Kidney tubule cell (primary cell): ENCODE data around the gene PSME3IP1.
A peak's percentile ranks its signal among the peaks of the same experiment; 100 is the strongest.
"Not testable (repeated sequence)": the region's sequence is repeated elsewhere in the genome, so short reads cannot be mapped to it uniquely, and the experiment has no call there.

Source experiments
- DNase-seq: peaks from one replicate; pipeline ENCODE4 v3.0.0-alpha.2; 2018; ENCODE audit warnings: low spot score

PSME3IP1 gene

GRCh38 chr16:57196753-57197152, 10.9 kb upstream of the PSME3IP1 start:
- DNase-seq, result no peak

DNA sequence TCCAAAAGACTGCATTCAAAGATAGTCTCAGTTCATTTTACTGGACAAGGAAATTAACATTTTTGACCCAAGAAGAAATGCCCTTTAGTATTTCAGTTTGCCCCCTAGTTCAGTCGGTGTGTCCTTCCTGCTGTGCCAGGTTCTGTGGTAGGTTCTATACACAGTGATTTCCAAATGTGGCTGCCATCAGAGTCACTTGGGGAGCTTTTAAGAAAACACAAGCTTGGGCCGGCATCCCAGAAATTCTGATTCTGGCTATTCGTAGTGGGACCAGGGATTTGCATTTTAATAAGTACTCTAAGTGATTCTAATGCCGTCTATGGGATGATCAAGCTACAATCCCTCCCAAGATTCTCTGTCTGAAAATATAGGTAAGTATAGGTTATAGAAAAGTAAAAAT, 10.4 kb upstream of the PSME3IP1 start:
- DNase-seq, result no peak

DNA sequence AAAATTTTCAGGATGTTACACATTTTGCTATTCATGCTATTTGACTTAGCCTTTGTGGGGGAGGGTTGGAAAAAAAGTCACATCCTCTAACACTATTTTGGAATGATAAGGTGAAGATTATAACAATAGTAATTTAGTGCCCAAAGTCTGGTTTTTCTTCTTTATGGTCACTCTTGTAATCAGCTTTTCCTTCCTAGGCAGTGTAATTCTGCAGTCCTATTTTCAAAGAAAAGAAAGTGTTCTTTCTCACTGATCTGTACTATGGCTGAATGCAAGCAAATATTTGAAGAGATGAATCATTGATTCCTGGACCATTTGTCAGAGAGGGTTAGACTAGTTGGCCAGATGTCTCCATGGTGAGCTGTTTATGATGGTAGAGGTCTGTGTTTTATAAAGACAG, 8.7 kb upstream of the PSME3IP1 start:
- DNase-seq, result peak; percentile 92

- DNase-seq, result peak; percentile 39
These were observed 7.1 kb upstream of the PSME3IP1 start for GRCh38 chr16:57192720-57193486.

DNA sequence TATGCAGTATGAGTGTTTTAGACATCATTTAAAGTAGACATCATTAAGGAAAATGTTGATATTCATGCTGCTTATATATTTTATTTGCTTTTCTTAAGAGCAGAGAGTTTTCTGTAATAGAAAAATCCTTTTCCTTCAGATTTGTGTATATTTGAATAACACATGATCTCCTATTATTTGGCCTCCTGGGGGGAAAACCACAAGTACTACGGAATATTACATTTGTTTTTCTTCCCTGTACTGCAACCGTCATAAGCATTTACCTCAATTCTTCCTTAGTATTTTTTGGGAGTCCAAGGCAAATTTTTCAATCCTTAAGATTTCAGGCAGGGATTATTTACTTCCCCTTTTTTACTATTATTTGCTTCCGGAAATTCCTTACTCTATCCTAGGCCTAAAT, 6.3 kb upstream of the PSME3IP1 start:
- DNase-seq, result no peak

DNA sequence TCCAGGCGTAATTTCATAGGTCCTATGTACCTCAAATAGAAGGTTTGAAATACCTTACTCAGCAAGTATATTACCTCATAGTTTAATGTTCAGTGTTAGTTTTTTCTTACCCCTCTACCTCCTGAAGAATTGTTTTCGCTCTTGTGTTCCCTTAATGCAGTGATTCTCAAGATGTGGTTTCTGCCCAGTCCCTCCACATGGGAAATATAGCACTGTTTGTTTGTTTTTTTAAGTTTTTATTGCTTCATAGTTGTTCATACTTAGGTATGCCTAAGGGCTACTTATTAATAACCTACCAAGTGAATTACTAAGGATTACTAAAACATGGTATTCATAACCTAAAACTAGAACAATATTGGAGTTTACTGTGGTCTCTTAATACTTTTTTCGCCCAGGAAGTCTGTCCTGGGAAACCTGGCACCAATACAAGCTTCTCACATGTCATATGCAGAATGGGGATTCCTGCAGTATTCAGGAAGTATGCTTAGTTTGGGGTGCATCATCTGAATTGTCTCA, 5.3 kb upstream of the PSME3IP1 start:
- peak; percentile 48 for DNase-seq

- no peak for DNase-seq
These were observed 4.3 kb upstream of the PSME3IP1 start for GRCh38 chr16:57190136-57190535.

DNA sequence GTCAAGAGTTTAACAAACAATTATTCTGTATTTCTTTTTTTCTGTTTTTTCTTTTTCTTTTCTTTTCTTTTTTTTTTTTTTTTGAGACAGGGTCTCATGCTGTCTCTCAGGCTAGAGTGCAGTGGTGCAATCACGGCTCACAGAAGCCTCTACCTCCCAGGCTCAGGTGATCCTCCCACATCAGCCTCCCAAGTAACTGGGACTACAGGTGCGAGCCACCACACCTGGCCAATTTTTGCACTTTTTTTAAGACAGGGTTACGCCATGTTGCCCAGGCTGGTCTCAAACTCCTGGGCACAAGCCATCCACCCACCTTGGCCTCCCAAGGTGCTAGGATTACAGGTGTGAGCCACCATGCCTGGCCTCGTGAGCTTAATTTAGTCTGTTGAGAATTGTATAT, 3.7 kb upstream of the PSME3IP1 start:
- not testable (repeated sequence) for DNase-seq

- no peak for DNase-seq
These were observed 2.8 kb upstream of the PSME3IP1 start for GRCh38 chr16:57188711-57189002.

DNA sequence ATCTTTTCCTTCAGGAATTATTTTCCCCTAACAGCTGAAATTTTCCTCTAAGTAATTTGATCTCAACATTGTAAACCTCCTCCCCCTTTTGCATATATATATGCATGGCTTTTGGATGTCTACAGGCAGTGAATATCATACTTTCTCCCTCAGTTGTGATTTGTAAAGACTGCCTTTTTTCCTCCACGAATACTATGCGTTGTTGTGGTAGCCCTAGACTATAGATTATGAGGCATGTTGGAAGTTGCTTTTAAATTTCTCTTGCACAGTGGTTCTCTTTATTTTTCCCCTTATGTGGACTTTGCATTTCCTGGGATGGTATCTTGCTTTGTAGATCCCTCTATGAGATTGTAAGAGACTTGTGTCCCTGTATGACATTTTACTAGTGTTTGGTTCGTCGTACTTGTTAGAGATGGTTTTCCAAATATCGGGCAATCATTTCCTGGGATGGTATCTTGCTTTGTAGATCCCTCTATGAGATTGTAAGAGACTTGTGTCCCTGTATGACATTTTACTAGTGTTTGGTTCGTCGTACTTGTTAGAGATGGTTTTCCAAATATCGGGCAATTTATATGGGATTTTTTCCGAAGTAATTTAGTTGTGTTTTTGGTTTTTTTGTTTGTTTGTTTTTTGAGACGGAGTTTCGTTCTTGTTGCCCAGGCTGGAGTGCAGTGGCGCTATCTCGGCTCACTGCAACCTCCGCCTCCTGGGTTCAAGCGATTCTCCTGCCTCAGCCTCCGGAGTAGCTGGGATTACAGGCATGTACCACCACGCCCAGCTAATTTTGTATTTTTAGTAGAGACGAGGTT, 2.3 kb upstream of the PSME3IP1 start:
- DNase-seq, result not testable (repeated sequence)

GRCh38 chr16:57186872-57187854, 1.3 kb upstream of the PSME3IP1 start:
- peak; percentile 54 for DNase-seq

GRCh38 chr16:57185446-57185944, 344 bp downstream of the PSME3IP1 start:
- peak; percentile 78 for DNase-seq

DNA sequence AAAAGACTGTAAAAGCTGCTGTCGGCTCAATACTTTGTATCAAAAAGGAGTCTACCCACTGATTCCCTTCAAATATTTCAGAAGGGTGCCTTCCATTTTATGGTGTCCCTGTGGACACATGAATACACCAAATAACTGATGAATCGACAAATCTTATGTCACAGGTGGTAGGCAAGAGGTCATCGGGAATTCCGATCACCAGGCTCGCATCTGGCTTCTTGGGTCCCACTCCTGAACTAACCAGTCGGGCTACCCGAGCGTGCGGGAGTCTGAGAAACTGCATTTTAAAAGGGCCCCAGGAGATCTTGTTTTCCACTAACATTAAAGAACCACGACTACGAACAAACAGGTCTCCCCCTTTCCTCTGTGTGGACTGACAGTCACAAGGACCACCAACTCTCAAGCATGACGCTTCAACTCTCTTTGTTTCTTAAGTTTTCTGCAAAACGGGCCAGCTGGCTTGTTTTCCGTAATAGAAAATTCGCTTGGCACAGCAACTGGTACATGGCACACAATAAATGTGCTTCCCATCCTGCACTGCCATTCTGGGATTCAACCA, 873 bp downstream of the PSME3IP1 start:
- DNase-seq, result no peak

- DNase-seq, result no peak
These were observed 1.7 kb downstream of the PSME3IP1 start for GRCh38 chr16:57184113-57184512.

DNA sequence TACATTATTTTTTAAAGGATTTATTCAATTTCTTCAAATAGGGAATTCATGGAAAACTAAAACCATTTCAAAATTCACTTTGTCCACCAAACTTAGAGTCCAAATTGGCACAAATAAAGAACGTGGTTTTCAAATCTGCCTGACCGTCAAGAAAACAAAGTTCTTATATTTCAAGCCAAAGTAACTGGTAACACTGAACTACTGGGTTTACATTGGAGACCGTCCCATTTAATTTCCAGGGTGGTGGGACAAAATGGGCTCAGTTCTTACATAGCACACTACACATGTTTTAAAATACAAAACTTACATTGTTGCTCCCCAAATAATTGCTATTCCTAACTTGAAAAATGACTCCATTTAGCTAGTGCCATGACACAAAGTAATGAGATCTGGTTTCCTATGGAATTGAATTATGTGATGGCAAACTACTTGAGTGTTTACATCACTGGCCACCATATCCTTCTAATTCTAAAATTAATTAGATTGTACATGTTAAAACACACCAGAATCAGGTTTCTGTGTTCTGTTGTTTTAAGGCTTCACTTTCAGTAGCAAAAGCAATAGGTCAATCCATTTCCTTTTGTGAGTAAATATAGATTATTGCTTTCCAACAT, 6.5 kb downstream of the PSME3IP1 start:
- DNase-seq, result no peak

- no peak for DNase-seq
These were observed 7.0 kb downstream of the PSME3IP1 start for GRCh38 chr16:57178793-57179212.

DNA sequence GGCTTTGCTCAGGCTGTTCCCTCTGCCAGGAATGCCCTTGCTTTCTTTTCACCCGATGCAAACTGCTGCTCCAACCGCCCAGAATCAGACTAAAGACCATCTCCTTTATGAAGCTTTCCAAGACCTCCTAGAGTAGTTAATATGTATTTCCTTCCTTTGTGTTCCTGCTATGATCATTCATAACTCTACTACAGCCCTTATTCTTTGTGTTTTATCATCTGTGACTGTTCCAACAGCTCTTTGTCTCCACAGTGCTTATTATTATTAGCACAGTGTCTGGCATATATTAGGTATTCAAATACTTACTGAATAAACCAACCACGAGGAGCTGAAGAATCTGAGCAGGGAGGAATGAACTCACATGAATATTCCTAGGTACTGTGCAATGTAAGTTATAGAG, 7.6 kb downstream of the PSME3IP1 start:
- peak; percentile 23 for DNase-seq

DNA sequence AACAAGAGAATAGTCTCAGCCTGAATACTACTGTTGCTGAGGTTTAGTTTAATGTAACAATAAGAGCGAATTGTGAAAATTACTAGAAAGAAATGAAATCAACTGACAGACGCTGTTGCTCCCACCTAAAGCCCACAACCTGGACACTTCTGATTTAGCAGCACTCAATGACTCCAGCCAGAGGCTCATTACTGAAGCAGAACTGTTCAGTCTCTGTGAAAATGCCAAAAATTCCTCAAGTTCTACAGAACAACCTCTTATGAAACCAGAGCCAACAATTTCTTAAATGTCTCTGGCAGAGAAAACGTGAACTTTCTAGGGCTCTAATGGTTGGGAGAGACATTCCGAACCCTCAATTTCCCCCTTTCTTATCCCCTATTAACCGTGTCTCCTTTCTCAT, 9.9 kb downstream of the PSME3IP1 start:
- peak; percentile 25 for DNase-seq

DNA sequence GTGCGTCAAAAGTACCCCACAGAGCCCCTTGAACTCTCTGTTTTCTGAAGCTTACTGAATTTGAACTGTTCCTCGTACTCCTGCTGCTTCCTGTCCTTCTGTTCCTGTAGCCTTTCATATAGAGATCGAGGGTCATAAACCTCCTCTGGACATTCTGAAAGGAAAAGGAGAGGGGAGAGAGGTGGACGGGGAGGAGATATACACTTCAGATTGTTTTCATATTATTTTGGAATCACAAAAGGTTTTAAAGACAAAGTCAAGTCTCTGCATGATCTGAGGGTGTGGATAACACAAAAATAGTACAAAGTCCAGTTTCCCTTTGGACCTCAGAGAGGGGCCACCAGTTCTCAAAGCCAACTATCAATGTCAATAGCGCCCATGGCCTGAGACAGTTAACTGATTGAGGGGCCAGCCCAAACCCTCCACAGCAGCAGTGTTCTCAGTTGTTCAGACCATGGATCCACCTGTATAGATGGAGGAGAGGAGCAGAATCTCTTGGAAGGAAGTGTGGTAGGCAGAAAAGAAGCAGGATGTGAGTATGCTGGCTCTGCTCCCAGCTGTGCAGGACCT, 13.0 kb downstream of the PSME3IP1 start:
- DNase-seq, result no peak

- DNase-seq, result no peak
These were observed 16.5 kb downstream of the PSME3IP1 start for GRCh38 chr16:57169327-57169726.

GRCh38 chr16:57167953-57168352, 17.9 kb downstream of the PSME3IP1 start:
- peak; percentile 59 for DNase-seq
